Stimulated activated naive CD8-positive, alpha-beta T cell treated with anti-CD3 and anti-CD28 coated beads, Interleukin-15, Interleukin-2, amounts not matched to agents 100 U/mL and 50 U/mL, for 24 hours (primary cell): ENCODE measurements around the gene PKP4.

Experiments used
- ATAC-seq: fragments of 150-1000 bp; cut with Tn5 transposase; one replicate; pipeline ENCODE4 v1.10.0; 2021
- DNase-seq: peaks from one replicate; pipeline ENCODE4 v3.0.0; 2021

PKP4 gene

DNA sequence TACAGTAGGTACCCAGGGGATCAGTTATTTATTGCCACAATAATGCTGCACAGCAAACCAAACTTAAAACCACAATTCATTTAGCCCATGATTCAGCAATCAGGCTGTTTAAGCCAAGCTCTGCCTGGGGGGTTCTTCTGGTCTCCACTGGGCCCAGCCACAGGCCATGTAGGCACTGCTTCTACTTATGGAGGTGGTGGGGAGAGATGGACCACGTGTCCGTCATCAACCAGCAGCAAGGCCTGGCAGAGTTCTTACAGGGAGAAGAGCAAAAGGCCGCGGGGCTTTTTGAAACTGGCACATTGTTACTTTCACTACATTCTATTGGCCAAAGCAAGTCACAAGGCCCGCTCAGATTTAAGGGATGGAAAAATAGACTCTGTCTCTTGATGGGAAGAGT lies 262.1 kb downstream of the PKP4 start:
- DNase-seq, result no peak

GRCh38 chr2:158719403-158719802 lies 262.7 kb downstream of the PKP4 start:
- ATAC-seq (no peak), DNase-seq (no peak)

More for the DNA sequence above, 262.1 kb downstream of the PKP4 start:
- no peak for ATAC-seq

GRCh38 chr2:158722266-158723105 lies 265.7 kb downstream of the PKP4 start:
- ATAC-seq (no peak), DNase-seq (no peak)

GRCh38 chr2:158723181-158723838 lies 266.6 kb downstream of the PKP4 start:
- ATAC-seq, result no peak
- no peak for DNase-seq

GRCh38 chr2:158723921-158724802 lies 267.4 kb downstream of the PKP4 start:
- no peak for ATAC-seq
- no peak for DNase-seq

DNA sequence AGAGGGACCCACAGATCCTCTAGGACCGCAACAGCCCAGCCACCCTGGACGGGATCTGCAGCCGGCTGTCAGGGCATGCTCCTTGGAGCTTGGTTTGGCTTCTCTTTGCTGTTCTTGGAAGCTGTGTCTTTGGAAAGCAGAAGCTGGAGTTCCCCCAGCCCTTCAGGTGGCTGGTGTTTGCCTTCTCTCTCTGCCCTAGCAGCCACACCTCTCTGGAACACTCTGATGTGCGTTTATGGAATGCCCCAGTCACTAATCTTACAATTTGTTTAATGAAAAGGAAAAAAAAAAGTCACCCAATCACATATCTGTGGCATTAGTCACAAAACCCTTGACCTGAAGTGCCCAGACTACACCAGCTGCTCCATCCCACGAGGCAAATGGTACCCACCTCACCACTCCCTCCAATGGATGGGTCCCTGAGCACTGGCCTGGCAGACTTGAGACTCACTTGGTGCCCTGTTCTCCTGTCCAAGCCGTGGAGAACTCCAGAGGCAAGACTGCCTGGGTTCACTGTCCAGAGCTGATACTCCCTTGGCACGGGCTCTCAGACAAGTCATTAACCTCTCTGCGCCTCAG lies 268.1 kb downstream of the PKP4 start:
- DNase-seq, result no peak
- ATAC-seq, result no peak

DNA sequence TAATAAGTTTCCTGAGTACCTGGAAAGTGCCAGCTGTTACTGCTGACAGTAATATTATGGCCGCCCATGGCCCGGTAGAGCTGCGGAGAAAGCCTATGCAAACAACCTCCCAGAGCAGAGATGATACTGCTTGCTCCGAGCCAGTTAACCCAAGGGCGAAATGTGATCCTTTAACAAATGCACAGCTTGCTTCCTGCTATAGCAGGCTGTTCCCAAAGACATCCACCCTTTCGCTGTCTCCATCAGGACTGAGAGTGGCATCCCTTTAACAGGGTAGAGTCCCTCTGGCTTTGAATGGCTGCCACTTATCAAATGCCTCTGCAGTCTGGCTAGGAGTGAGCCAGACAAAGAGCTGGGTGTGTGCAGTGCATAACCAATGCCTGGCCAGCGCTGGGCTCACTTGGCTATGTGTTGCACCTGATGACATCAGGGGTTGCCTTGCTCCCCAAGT lies 268.7 kb downstream of the PKP4 start:
- DNase-seq (no peak), ATAC-seq (no peak)

- ATAC-seq (no peak), DNase-seq (no peak)
These were observed 270.3 kb downstream of the PKP4 start for GRCh38 chr2:158726911-158727592.

- DNase-seq (no peak), ATAC-seq (no peak)
These were observed 271.7 kb downstream of the PKP4 start for GRCh38 chr2:158728422-158728821.

DNA sequence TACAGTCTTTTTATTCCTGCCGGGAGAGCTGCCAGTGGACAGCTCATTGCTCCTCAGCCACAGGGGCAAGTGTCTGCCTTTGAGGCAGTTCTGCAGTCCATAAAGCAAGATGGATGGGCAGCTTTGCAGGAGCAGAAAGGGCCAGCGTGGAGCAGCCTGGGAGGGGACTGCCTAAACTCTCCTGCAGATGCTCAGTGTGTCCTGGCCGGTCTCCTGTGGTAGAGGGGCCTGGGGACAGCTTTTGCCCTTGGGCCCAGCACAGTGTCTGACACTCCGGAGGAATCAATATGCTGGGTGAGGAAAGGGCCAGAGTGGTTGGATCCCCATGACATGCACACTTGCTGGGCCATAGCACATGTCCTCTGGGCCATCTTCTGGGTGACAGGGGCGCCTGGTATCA lies 272.7 kb downstream of the PKP4 start:
- no peak for ATAC-seq

GRCh38 chr2:158729873-158730620 lies 273.3 kb downstream of the PKP4 start:
- DNase-seq (no peak), ATAC-seq (no peak)

More for the DNA sequence above, 272.7 kb downstream of the PKP4 start:
- no peak for DNase-seq

- no peak for ATAC-seq
- no peak for DNase-seq
These were observed 273.9 kb downstream of the PKP4 start for GRCh38 chr2:158730621-158731140.

- ATAC-seq (no peak), DNase-seq (no peak)
These were observed 274.6 kb downstream of the PKP4 start for GRCh38 chr2:158731386-158731785.
